H9 (cell line): ENCODE data around the gene ANKRD11. TPM values are rescaled to one million over a fixed set of nuclear protein-coding genes. Genes with fewer than 3 reads are reported as not detected.

ENCODE experiments used
- DNase-seq: peaks from one replicate; pipeline ENCODE4 v3.0.0-alpha.2; 2017
- H2AFZ ChIP-seq: one replicate; pipeline ENCODE4 v1.6.1; 2013; ENCODE audit warnings: mild to moderate bottlenecking, low read length, control low read depth, moderate library complexity
- H2AK5ac ChIP-seq: 2 replicates; pipeline ENCODE4 v1.6.1; 2013; ENCODE audit warnings: low read length, control low read depth, mixed read lengths; ENCODE audit not compliant: insufficient read length
- H2BK120ac ChIP-seq: one replicate; pipeline ENCODE4 v1.6.1; 2013; ENCODE audit warnings: low read depth, mild to moderate bottlenecking, low read length, control low read depth, inconsistent platforms; ENCODE audit not compliant: poor library complexity, severe bottlenecking
- H2BK12ac ChIP-seq: 2 replicates; pipeline ENCODE4 v1.6.1; 2013; ENCODE audit warnings: low read length, control low read depth, mixed read lengths, low read depth; ENCODE audit not compliant: insufficient read length
- H2BK15ac ChIP-seq: 2 replicates; pipeline ENCODE4 v1.6.1; 2013; ENCODE audit warnings: low read depth, low read length, control low read depth
- H2BK20ac ChIP-seq: one replicate; pipeline ENCODE4 v1.6.1; 2013; ENCODE audit warnings: low read depth, mild to moderate bottlenecking, low read length, control low read depth, inconsistent platforms; ENCODE audit not compliant: poor library complexity, severe bottlenecking
- H2BK5ac ChIP-seq: 2 replicates; pipeline ENCODE4 v1.6.1; 2013; ENCODE audit warnings: low read length, control low read depth, mixed read lengths; ENCODE audit not compliant: insufficient read length
- H3K14ac ChIP-seq: 2 replicates; pipeline ENCODE4 v1.6.1; 2013; ENCODE audit warnings: low read length, control low read depth; ENCODE audit not compliant: insufficient read depth
- H3K18ac ChIP-seq: 2 replicates; pipeline ENCODE4 v1.6.1; 2013; ENCODE audit warnings: low read depth, mild to moderate bottlenecking, mixed read lengths, low read length, control low read depth; ENCODE audit not compliant: insufficient read length
- H3K23ac ChIP-seq: 2 replicates; pipeline ENCODE4 v1.6.1; 2013; ENCODE audit warnings: low read length, control low read depth, mixed read lengths, low read depth; ENCODE audit not compliant: insufficient read length
- H3K23me2 ChIP-seq: 2 replicates; pipeline ENCODE4 v1.6.1; 2013; ENCODE audit warnings: low read depth, mild to moderate bottlenecking, mixed read lengths, low read length, control low read depth; ENCODE audit not compliant: insufficient read length, poor library complexity, severe bottlenecking
- H3K27ac ChIP-seq: 2 replicates; pipeline ENCODE4 v1.5.1; 2013; ENCODE audit warnings: low read length, control low read depth, mixed read lengths, low read depth; ENCODE audit not compliant: insufficient read length
- H3K27me3 ChIP-seq: 2 replicates; pipeline ENCODE4 v1.6.1; 2013; ENCODE audit warnings: low read length, control low read depth, inconsistent platforms; ENCODE audit not compliant: insufficient read depth
- H3K4ac ChIP-seq: 2 replicates; pipeline ENCODE4 v1.6.1; 2013; ENCODE audit warnings: low read depth, mild to moderate bottlenecking, control low read depth, inconsistent platforms, low read length, moderate library complexity
- H3K4me1 ChIP-seq: 2 replicates; pipeline ENCODE4 v1.6.1; 2013; ENCODE audit warnings: low read length, control low read depth, inconsistent platforms; ENCODE audit not compliant: insufficient read depth
- H3K4me2 ChIP-seq: 2 replicates; pipeline ENCODE4 v1.6.1; 2013; ENCODE audit warnings: low read length, control low read depth, mixed read lengths; ENCODE audit not compliant: insufficient read length, insufficient read depth
- H3K56ac ChIP-seq: 2 replicates; pipeline ENCODE4 v1.6.1; 2013; ENCODE audit warnings: low read depth, mild to moderate bottlenecking, mixed read lengths, low read length, control low read depth; ENCODE audit not compliant: insufficient read length
- H3K79me1 ChIP-seq: 2 replicates; pipeline ENCODE4 v1.6.1; 2013; ENCODE audit warnings: low read depth, mild to moderate bottlenecking, moderate library complexity, low read length, control low read depth, inconsistent platforms; ENCODE audit not compliant: insufficient read depth, poor library complexity, severe bottlenecking
- H3K79me2 ChIP-seq: 2 replicates; pipeline ENCODE4 v1.6.1; 2013; ENCODE audit warnings: low read length, control low read depth, inconsistent platforms; ENCODE audit not compliant: insufficient read depth
- H3K9ac ChIP-seq: 2 replicates; pipeline ENCODE4 v1.6.1; 2013; ENCODE audit warnings: low read length, control low read depth, mixed read lengths; ENCODE audit not compliant: insufficient read length; ENCODE audit errors: extremely low read depth
- H3K9me3 ChIP-seq: one replicate; pipeline ENCODE4 v1.6.1; 2013; ENCODE audit warnings: low read depth, low read length, inconsistent platforms; ENCODE audit not compliant: control insufficient read depth
- H3T11ph ChIP-seq: one replicate; pipeline ENCODE4 v1.6.1; 2013; ENCODE audit warnings: mild to moderate bottlenecking, low read length, control low read depth, inconsistent platforms
- H4K20me1 ChIP-seq: one replicate; pipeline ENCODE4 v1.6.1; 2013; ENCODE audit not compliant: control insufficient read depth, insufficient read length, insufficient read depth
- H4K5ac ChIP-seq: 2 replicates; pipeline ENCODE4 v1.6.1; 2013; ENCODE audit warnings: low read depth, mild to moderate bottlenecking, mixed read lengths, low read length, control low read depth; ENCODE audit not compliant: insufficient read length
- H4K8ac ChIP-seq: replicated peaks from 2 replicates; pipeline ENCODE4 v1.6.1; 2013; ENCODE audit warnings: low read length, control low read depth, mixed read lengths, low read depth; ENCODE audit not compliant: insufficient read length
- H4K91ac ChIP-seq: 2 replicates; pipeline ENCODE4 v1.6.1; 2013; ENCODE audit warnings: low read depth, mild to moderate bottlenecking, moderate library complexity, mixed read lengths, low read length, control low read depth; ENCODE audit not compliant: insufficient read length
- H3K27ac Mint-ChIP-seq, 3 experiments: 2 replicates in 2 of 3; 3 replicates in 1 of 3; pipeline ENCODE4 v1.8.0; 2020 to 2021; ENCODE audit warnings: mixed read lengths in 3 of 3, mild to moderate bottlenecking in 1 of 3, moderate library complexity in 1 of 3
- H3K27me3 Mint-ChIP-seq: 2 replicates; pipeline ENCODE4 v1.8.0; 2021; ENCODE audit warnings: low read depth, mild to moderate bottlenecking, moderate library complexity, mixed read lengths
- H3K36me3 Mint-ChIP-seq, 3 experiments: 2 replicates in 2 of 3; 3 replicates in 1 of 3; pipeline ENCODE4 v1.8.0; 2020 to 2021; ENCODE audit warnings: low read depth in 3 of 3, mixed read lengths in 3 of 3; ENCODE audit not compliant: insufficient read depth in 1 of 3
- H3K4me1 Mint-ChIP-seq, 2 experiments: 2 replicates each; pipeline ENCODE4 v1.8.0; 2020; ENCODE audit warnings: mixed read lengths in 2 of 2
- H3K4me3 Mint-ChIP-seq, 2 experiments: 2 replicates in 1 of 2; 3 replicates in 1 of 2; pipeline ENCODE4 v1.8.0; 2020 to 2021; ENCODE audit warnings: mild to moderate bottlenecking in 2 of 2, mixed read lengths in 2 of 2, moderate library complexity in 1 of 2
- H3K9me3 Mint-ChIP-seq, 2 experiments: 2 replicates in 1 of 2; 3 replicates in 1 of 2; pipeline ENCODE4 v1.8.0; 2020; ENCODE audit warnings: mild to moderate bottlenecking in 2 of 2, mixed read lengths in 2 of 2, moderate library complexity in 1 of 2
- CTCF ChIP-seq: fragments of 200-600 bp; sonication (generic); conservative IDR thresholded peaks from 3 replicates; pipeline ENCODE4 v1.8.0; 2021; ENCODE audit warnings: antibody characterized with exemption, mild to moderate bottlenecking
- WGBS: extraction: QIAGEN DNeasy Blood & Tissue Kit; methylation state at CpG from one replicate; pipeline ENCODE4 v1.1.7; 2013; ENCODE audit warnings: missing lambda C conversion rate, low lambda C conversion rate, mixed read lengths; ENCODE audit not compliant: insufficient read length; ENCODE audit errors: extremely low coverage; 5-methylcytosine and 5-hydroxymethylcytosine counted together
- total RNA-seq: library from RNA; stranded (reverse); gene quantifications from 2 replicates; pipeline ENCODE4 v1.2.1, GENCODE V29; 2021

Gene ANKRD11
- total RNA-seq, 1 experiment from 2014 or later = 181 TPM

GRCh38 chr16:89456419-89456959 lies 33.9 kb downstream of the ANKRD11 start:
- Mint-ChIP-seq H3K36me3 (peaks cover 8 to 29% (median 20%) of the 10 kb centered on the region in 3 experiments; a peak in 6 of 7 replicates), H3K9me3 (peaks cover 4 to 8% of the 10 kb centered on the region in 2 experiments; a peak in 4 of 5 replicates)
- WGBS = no CpG with 5 or more reads among the region's 12 CpGs

More at GRCh38 chr16:89456419-89456959, 33.9 kb downstream of the ANKRD11 start:
- Histone ChIP-seq H3K9ac (no peak overlapping the region), H3K4ac (no peak overlapping the region), H3K9me3 (no peaks in the 10 kb centered on the region), H2BK5ac (no peak overlapping the region), H2BK15ac (no peak overlapping the region), H2BK120ac (no peak overlapping the region), H4K20me1 (no peaks in the 10 kb centered on the region), H3K56ac (no peak overlapping the region), H2AFZ (no peak overlapping the region), H3K79me1 (peaks cover 8% of the 10 kb centered on the region), H2BK12ac (no peak overlapping the region), H3K23me2 (no peaks in the 10 kb centered on the region), H3K18ac (no peak overlapping the region), H3K4me1 (no peaks in the 10 kb centered on the region; the same call in 1 of the 2 replicates), H3K23ac (no peak overlapping the region), H2AK5ac (no peak overlapping the region), H3K27ac (no peak overlapping the region), H4K91ac (no peak overlapping the region), H3K79me2 (peaks cover 78% of the 10 kb centered on the region), H2BK20ac (no peak overlapping the region), H3K27me3 (no peaks in the 10 kb centered on the region), H3K14ac (no peak overlapping the region), H3K4me2 (no peak overlapping the region), H4K8ac (no peak overlapping the region), H3T11ph (no peak overlapping the region), H4K5ac (no peak overlapping the region)
- DNase-seq = no peak
- no peak for TF ChIP-seq CTCF
- no peak overlapping the region for H3K4me3 Mint-ChIP-seq
- H3K27ac Mint-ChIP-seq = peak overlapping the region in 1 of 3 experiments; percentile 21; a peak in 2 of 7 replicates
- peaks cover 21 to 24% of the 10 kb centered on the region in 2 experiments for H3K4me1 Mint-ChIP-seq
- no peaks in the 10 kb centered on the region for H3K27me3 Mint-ChIP-seq
